Esophagus (tissue), 2 donors: ENCODE results near the gene ADAMTS14. TPM values are rescaled to one million over a fixed set of nuclear protein-coding genes. Genes with fewer than 3 reads are reported as not detected.
"Not testable (repeated sequence)": the region's sequence is repeated elsewhere in the genome, so short reads cannot be mapped to it uniquely, and the experiment has no call there.

Experiments
- H3K27ac ChIP-seq, 2 donors: one replicate each; pipeline ENCODE4 v1.5.1; 2013; ENCODE audit warnings: low read depth in 2 of 2, mild to moderate bottlenecking in 2 of 2, inconsistent platforms in 1 of 2, low read length in 1 of 2, moderate library complexity in 1 of 2
- H3K27me3 ChIP-seq, 2 donors: one replicate each; pipeline ENCODE4 v1.6.1; 2013; ENCODE audit warnings: low read length in 2 of 2, control low read depth in 1 of 2, mild to moderate bottlenecking in 1 of 2; ENCODE audit not compliant: insufficient read depth in 2 of 2, control insufficient read depth in 1 of 2
- H3K36me3 ChIP-seq, 2 donors: one replicate each; pipeline ENCODE4 v1.6.1; 2013; ENCODE audit warnings: low read length in 1 of 2; ENCODE audit not compliant: control insufficient read depth in 2 of 2, insufficient read depth in 2 of 2
- H3K4me1 ChIP-seq, 2 donors: one replicate each; pipeline ENCODE4 v1.6.1; 2013; ENCODE audit warnings: low read length in 1 of 2; ENCODE audit not compliant: control insufficient read depth in 2 of 2, insufficient read depth in 2 of 2
- H3K4me3 ChIP-seq, 2 donors: one replicate each; pipeline ENCODE4 v1.5.1; 2013; ENCODE audit warnings: low read length in 2 of 2, mild to moderate bottlenecking in 2 of 2, low read depth in 1 of 2, moderate library complexity in 1 of 2
- H3K9me3 ChIP-seq, 2 donors: one replicate each; pipeline ENCODE4 v1.6.1; 2013; ENCODE audit warnings: mild to moderate bottlenecking in 2 of 2, low read depth in 1 of 2, low read length in 1 of 2, moderate library complexity in 1 of 2; ENCODE audit not compliant: control insufficient read depth in 2 of 2, insufficient read depth in 1 of 2
- WGBS, 2 donors: extraction: QIAGEN DNeasy Blood & Tissue Kit; methylation state at CpG; one replicate each; pipeline ENCODE4 v1.1.7; 2013; 5-methylcytosine and 5-hydroxymethylcytosine counted together
- polyA plus RNA-seq, 2 donors: library from polyadenylated mRNA; stranded (reverse); fragments of 200-250 nt; gene quantifications; one replicate each; pipeline ENCODE4 v1.2.3, GENCODE V29; 2013
- donor health status: healthy with polysubstance abuse.
- donor health status: Bipolar disorder and iron deficiency.

ADAMTS14 gene
- polyA plus RNA-seq, 2 donors, result 0.59 to 2.2 TPM

DNA sequence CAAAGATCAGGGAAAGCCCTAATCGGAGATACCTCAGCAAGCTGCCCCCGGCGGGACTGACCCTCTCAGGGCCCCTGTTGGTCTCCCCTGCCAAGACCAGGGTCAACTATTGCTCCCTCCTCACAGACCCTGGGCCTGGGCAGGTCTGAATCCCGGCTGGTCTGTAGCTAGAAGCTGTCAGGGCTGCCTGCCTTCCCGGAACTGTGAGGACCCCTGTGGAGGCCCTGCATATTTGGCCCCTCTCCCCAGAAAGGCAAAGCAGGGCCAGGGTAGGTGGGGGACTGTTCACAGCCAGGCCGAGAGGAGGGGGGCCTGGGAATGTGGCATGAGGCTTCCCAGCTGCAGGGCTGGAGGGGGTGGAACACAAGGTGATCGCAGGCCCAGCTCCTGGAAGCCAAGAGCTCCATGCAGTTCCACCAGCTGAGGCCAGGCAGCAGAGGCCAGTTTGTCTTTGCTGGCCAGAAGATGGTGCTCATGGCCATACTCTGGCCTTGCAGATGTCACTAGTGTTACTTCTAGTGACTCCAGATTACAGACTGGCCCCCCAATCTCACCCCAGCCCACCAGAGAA is 88.8 kb downstream of the ADAMTS14 start:
- peaks cover under 1 to 4% of the 10 kb centered on the region in 2 donors for H3K9me3 ChIP-seq
- H3K4me3 ChIP-seq, result no peak overlapping the region
- H3K36me3 ChIP-seq, result no peaks in the 10 kb centered on the region
- H3K27me3 ChIP-seq, result no peaks in the 10 kb centered on the region
- H3K27ac ChIP-seq, result no peak overlapping the region
- no peaks in the 10 kb centered on the region for H3K4me1 ChIP-seq
- 74 to 82% methylated on average over 7 of the region's 7 CpGs for WGBS, 2 donors

DNA sequence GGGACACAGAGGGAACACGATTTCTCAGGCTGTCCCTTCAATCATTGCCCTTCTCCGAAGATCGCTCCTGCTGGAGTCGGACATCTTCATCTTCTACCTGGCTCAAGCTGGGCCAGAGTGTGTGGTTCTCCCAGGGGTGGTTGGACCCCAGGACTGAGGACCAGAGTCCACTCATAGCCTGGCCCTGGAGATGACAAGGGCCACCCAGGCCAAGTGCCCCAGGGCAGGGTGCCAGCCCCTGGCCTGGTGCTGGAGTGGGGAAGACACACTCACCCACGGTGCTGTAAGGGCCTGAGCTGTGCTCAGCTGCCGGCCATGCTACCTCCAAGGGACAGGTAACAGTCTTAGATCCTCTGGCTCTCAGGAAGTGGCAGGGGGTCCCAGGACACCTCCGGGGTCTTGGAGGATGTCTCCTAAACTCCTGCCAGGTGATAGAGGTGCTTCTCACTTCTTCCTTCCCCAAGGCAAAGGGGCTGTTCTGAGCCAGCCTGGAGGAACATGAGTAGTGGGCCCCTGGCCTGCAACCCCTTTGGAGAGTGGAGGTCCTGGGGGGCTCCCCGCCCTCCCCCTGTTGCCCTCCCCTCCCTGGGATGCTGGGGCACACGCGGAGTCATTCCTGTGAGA is 89.5 kb downstream of the ADAMTS14 start:
- H3K9me3 ChIP-seq, result peaks cover 3 to 4% of the 10 kb centered on the region in 2 donors
- no peak overlapping the region for H3K4me3 ChIP-seq
- no peak overlapping the region for H3K27ac ChIP-seq
- H3K27me3 ChIP-seq, result no peaks in the 10 kb centered on the region
- H3K36me3 ChIP-seq, result no peaks in the 10 kb centered on the region
- whole genome bisulfite sequencing, 2 donors, result 75 to 81% methylated on average over 10 of the region's 10 CpGs
- no peaks in the 10 kb centered on the region for H3K4me1 ChIP-seq

DNA sequence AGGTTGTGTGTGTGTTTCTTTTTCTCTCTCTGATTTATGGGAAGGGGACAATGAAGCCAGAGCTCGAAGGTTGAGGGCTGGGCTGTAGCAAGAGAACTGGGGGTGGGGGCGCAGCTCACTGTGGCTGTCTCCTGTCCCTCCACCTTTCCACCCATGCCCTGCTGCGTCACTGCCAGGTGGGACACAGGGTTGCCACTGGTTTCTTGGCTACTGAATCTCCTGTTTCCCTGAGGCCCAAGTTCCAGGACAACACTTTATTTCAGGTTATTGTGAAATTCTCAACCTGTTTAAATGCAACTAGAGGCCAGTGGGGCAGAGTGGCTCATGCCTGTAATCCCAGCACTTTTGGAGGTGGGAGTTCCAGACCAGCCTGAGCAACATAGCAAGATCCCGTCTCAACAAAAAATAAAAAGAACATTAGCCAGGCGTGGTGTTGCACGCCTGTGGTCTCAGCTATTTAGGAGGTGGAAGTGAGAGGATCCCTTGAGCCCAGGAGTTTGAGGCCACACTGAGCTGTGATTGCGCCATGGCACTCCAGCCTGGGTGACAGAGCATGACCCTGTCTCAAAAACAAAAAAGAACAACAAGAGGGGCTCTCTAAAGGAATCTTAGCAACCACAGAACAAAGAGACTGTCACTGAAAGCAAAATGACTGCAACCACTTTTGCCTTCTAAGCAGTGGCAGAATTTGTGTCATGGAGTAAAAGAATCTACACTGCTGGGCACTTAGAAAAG is 90.3 kb downstream of the ADAMTS14 start:
- Histone ChIP-seq H3K4me3 (no peak overlapping the region), H3K9me3 (peaks cover 3 to 4% of the 10 kb centered on the region in 2 donors), H3K4me1 (no peaks in the 10 kb centered on the region), H3K27me3 (no peaks in the 10 kb centered on the region), H3K36me3 (no peaks in the 10 kb centered on the region), H3K27ac (no peak overlapping the region)
- 82 to 87% methylated on average over 7 of the region's 7 CpGs for WGBS, 2 donors

DNA sequence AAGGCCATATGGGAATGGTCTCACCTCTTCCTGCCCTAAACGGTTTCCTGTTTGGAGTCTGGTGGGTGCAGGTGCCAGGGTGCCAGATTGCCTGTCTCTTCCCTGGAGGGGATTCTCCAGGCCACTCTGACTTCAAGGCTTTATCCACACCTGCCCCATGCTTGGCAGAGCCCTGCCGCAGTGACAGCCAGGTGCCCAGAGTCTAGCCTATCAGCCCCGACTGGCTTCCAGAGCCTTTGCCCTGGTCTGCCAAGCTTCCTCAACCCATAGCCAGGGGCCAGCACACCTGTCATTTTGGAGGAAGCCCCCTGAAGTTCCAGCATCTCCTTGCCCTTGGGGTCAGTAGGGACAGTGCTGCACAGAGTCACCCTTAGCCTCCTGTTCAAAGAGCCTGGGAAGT is 91.3 kb downstream of the ADAMTS14 start:
- Histone ChIP-seq H3K9me3 (peaks cover 3 to 4% of the 10 kb centered on the region in 2 donors), H3K36me3 (no peaks in the 10 kb centered on the region), H3K27me3 (no peaks in the 10 kb centered on the region), H3K4me1 (no peaks in the 10 kb centered on the region), H3K27ac (no peak overlapping the region), H3K4me3 (no peak overlapping the region)
- 60 to 69% methylated on average over 3 of the region's 3 CpGs for whole genome bisulfite sequencing, 2 donors

DNA sequence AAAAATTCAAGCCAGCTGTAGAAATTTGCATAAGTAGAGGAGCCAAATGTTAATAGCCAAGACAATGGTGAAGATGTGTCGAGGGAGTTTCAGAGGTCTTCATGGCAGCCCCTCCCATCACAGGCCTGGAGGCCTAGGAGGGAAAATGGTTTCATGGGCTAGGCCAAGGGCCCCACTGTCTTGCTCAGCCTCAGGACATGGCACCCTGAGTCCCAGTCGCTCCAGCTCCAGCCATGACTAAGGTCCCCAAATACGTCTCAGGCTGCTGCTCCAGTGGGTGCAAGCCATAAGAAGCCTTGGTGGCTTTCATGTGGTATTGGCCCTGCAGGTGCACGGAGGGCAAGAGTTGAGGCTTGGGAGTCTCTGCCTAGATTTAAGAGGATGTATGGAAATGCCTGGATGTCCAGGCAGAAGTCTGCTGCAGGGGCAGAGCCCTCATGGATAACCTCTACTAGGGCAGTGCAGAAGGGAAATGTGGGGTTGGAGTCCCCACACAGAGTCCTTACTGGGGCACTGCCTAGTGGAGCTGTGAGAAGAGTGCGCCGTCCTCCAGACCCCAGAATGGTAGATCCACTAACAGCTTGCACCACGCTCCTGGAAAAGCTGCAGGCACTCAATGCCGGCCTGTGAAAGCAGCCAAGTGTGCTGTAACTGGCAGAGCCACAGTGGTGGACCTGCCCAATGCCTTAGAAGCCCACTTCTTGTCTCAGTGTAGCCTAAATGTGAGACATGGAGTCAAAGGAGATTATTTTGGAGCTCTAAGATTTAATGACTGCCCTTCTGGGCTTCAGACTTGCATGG is 93.7 kb downstream of the ADAMTS14 start:
- WGBS, 2 donors, result 96 to 97% methylated on average over 8 of the region's 8 CpGs
- H3K4me3 ChIP-seq, result no peak overlapping the region
- no peaks in the 10 kb centered on the region for H3K36me3 ChIP-seq
- H3K9me3 ChIP-seq, result peaks cover 3 to 4% of the 10 kb centered on the region in 2 donors
- no peaks in the 10 kb centered on the region for H3K4me1 ChIP-seq
- no peak overlapping the region for H3K27ac ChIP-seq
- no peaks in the 10 kb centered on the region for H3K27me3 ChIP-seq

DNA sequence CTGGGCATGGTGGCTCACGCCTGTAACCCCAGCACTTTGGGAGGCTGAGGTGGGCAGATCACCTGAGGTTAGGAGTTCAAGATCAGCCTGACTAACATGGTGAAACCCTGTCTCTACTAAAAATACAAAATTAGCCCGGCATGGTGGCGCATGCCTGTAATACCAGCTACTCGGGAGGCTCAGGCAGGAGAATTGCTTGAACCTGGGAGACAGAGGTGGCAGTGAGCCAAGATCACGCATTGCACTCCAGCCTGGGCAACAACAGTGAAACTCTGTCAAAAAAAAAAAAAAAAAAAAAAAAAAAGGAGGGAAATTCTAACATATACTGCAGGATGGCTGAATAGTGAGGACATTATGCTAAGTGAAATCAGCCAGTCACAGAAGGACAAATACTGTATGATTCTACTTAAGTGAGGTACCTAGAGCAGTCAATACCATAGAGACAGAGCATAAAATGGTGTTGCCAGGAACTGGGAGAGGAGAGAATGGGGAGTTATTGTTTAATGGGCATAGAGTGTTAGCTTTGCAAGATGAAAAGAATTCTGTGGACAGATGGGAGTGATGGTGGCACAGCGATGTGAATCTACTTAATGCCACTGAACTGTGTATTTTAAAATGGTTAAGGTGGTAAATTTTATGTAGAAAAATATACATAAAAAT is 95.8 kb downstream of the ADAMTS14 start:
- H3K27ac ChIP-seq, H3K4me1 ChIP-seq, H3K9me3 ChIP-seq, H3K4me3 ChIP-seq, H3K27me3 ChIP-seq, H3K36me3 ChIP-seq: not testable (repeated sequence)
- 75 to 80% methylated on average over 6 of the region's 6 CpGs for WGBS, 2 donors

DNA sequence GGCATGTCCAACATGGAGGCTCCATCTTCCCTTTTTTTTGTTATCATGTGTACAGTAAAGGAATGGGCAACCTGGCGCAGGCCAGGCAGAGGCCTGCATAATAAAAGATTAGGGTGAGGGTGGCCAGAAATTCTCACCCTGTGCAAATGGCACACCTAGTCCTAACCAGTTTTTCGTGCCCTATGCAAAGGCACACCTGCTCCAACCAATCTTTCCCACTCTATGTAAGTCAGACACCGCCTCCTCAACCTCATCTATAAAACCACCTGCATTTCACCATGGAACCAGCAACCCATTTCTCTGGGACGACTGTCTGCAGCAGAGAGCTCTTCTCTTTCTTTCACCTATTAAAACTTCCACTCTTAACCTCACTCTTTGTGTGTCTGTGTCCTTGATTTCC is 96.8 kb downstream of the ADAMTS14 start:
- 75 to 78% methylated on average over 4 of the region's 4 CpGs for WGBS, 2 donors
- Histone ChIP-seq H3K27ac (peak overlapping the region in 1 of 2 donors; percentile 7), H3K9me3 (peaks cover 3 to 4% of the 10 kb centered on the region in 2 donors)

DNA sequence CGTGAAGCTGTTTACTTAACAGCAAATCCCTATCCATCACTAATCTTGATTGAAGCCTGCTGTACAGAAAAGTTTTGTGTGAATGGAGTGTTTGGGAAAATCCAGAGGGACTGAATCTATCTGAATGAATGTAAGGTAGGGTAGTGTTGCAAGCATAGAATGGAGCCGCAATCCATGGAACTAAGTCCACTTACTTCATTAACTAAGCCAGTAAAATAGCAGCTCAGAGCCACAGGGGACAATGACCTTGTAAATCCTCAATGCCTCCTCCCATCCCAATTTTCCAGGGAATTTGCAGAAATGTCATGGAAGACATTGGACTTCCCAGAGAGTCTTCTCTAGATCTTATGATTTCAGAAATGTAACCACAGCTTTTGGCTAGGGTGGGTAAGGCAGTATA is 97.7 kb downstream of the ADAMTS14 start:
- 69 to 77% methylated on average over 2 of the region's 2 CpGs for WGBS, 2 donors
- Histone ChIP-seq H3K9me3 (peaks cover 3 to 4% of the 10 kb centered on the region in 2 donors), H3K36me3 (no peaks in the 10 kb centered on the region), H3K4me1 (peaks cover 2 to 3% of the 10 kb centered on the region in 2 donors), H3K27me3 (no peaks in the 10 kb centered on the region), H3K27ac (no peak overlapping the region), H3K4me3 (no peak overlapping the region)

More for the DNA sequence above, 96.8 kb downstream of the ADAMTS14 start:
- Histone ChIP-seq H3K4me3 (no peak overlapping the region), H3K4me1 (no peaks in the 10 kb centered on the region), H3K36me3 (no peaks in the 10 kb centered on the region), H3K27me3 (no peaks in the 10 kb centered on the region)

DNA sequence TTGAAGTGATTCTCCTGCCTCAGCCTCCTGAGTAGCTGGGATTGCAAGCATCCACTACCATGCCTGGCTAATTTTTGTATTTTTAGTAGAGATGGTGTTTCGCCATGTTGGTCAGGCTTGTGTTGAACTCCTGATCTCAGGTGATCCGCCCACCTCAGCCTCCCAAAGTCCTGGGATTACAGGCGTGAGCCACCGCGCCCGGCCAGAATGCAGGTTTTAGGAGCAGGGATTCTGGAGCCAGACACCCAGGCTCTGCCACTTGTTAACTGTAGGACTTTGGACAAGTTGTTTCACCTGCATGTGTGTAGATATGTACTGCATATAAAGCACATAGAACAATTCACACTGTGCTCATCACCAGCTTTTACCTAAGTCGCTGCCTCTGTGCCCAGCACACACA is 98.2 kb downstream of the ADAMTS14 start:
- 86 to 92% methylated on average over 7 of the region's 7 CpGs for WGBS, 2 donors
- not testable (repeated sequence) for H3K4me1 ChIP-seq, H3K9me3 ChIP-seq, H3K27ac ChIP-seq, H3K4me3 ChIP-seq, H3K27me3 ChIP-seq, H3K36me3 ChIP-seq
